ENCODE data around the gene STK32B.
A peak's percentile ranks its signal among the peaks of the same experiment; 100 is the strongest.
"Not testable (repeated sequence)": the region's sequence is repeated elsewhere in the genome, so short reads cannot be mapped to it uniquely, and the experiment has no call there.

The STK32B gene

DNA sequence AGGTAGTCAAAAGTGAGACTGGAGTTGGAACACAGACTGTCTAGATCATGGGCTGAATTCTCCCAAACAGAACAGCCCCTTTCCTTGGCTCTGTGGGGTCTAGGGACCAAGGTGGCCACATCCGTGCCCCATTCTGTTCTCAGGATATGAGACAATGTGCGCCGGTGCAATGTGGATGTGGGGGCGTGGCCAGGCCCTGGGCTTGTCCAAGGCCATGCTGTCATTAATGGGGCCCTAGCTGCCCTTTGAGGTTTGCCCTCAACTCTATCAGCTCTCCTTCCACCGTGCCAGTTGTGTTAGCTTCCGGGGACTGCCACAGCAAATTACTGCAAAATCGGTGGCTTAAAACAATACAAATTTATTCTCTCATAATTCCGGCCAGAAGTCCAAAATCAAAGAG is 344.5 kb downstream of the STK32B start:
- no peak for DNase-seq (ENCODE audit: low spot score)

DNA sequence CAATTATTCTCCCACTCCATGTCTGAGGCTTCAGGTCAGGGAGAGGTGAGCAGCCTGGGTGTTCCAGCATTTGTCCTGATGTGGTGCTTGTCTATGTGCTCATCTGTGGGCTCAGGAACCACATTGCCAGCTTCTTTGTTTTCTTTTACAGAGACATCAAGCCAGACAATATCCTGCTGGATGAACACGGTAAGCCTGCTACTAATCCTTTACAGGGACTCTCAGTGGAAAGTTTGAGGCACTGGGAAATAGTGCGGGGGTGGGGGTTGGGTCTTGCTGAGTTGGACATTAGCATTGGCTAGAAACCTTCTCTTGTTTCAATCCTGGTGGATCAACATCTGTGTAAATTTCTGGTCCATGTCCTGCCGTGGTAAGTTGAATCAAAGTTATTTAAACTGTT is 346.8 kb downstream of the STK32B start:
- no peak for DNase-seq (ENCODE audit: low spot score)

DNA sequence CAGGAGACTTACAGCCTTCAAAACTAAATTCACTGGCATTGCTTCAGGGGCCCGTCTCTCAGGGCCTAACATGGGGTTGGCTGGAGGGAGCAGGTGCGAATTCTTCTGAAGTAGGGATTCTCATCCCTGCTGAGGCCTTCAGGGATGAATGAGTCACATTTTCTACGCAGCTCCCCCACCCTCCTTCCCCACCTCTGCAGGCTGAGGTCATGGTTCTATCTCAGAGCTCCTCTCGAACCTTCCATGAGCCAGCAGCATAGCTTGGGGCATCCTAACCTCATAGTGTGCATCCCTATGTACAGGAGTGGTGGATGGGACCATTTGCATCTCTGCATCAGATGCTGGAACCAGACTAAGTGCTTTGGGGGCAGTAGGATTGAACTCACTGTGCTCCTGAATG is 347.8 kb downstream of the STK32B start:
- no peak for DNase-seq (ENCODE audit: low spot score)

DNA sequence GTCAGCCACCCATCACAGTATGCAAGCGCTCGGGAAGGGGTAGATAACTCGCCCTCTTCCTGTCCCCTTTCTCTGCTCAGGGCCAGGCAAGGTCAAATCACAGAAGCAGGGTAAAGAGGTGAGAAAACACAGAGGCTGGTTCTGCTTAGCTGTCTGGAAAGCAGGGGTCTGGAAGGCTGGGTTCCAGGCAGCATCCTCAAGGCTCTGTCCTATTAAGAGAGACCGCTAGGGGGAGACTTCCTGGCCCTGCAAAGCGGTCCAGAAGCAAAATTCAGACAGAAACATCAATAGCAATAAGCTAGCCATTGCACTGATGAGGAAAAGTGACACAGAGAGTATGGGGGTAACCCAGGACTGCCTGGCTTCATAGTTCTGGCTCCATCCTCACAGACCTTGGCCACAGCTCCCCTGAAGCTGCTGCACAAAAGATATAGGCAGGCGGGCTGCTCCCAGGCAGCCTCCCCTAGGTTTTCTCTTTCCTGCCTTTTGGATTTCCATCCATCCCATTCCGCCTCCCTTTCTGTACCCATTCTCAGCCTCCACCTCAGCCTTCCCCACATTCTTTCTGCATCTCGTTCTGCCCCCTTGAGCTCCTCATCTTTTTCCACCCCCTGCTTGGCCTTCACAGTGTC is 348.6 kb downstream of the STK32B start:
- DNase-seq (ENCODE audit: low spot score) = peak; percentile 53

DNA sequence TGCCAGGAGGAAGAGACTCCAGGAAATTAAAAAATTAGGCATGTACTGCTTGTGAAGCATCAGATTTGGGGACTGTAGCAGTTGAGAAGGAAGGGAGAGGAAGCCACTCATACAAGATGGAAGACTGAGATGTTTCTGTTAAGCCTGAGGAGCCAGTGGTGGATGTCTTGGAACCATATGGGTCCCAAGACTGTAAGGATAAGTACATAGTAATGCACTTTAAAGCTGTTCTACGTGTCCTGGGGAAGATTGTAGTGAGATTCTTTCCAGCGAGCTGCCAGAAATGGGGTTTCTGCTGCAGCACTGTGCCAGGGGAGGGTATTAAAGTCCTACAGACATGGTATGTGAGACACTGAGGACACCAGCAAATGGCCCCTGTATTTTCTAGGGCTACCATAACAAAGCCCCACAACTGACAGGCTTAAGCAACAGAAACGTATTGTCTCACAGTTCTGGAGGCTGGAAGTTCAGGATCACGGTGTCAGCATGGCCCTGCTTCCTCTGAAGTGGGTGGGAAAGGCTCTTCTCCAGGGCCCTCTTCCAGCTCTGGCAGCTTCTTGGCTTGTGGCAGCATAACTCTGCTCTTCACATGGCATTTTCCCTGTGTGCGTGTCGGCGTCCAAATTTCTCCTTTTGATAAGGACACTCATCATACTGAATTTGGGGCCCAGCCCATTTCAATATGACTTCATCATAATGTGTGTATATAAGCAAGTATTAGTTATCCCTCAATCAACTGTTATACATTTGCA is 352.6 kb downstream of the STK32B start:
- no peak for DNase-seq (ENCODE audit: low spot score)

DNA sequence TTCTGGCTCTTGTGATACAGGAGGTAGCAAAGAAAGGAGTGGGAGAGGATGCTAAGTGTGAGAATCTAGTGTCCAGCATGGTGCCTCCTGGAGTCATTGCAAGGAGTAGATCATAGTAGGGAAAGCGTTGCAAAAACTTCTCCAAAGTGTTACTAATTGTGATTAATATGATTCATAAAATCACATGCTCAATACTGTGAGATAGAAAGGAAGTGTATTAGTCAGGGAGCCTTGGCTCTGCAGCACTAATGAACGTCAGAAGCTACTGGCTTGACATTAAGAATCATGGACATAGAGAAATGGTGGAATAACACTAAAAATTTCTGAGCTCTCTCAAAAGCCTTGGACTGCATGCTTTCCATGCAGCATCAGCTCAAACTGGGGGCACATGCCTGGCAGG is 358.0 kb downstream of the STK32B start:
- DNase-seq (ENCODE audit: low spot score) = no peak

DNA sequence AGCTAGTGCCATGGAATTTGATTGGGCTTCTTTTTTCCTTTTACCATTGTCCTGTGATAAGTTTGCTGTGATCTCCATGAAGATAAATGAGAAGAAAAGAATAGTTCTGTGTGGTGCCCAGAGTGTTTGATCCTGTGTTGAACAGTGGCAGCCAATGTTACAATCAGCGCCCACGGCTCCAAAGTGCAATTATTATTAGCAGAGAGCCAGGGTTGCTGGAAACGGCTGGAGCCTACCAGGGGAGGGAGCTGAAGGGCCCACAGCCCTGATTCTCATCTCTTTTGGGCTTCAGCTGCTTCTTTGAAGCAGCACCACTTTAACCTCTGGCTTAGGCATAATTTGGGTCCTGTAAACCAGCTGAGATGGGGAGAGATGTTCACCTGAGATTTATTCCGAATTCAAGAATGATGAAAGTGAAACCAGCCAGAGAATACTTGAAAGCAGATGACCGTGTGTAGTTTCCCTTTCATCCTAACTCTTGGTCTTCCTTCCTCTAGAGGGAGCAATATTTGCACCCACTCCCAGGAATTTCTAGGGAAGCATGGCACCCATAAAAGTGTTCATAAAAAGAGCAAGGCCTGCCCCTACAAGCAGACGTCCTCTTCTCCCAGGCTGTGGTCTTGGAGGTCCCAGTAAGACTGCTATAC is 358.8 kb downstream of the STK32B start:
- no peak for DNase-seq (ENCODE audit: low spot score)

DNA sequence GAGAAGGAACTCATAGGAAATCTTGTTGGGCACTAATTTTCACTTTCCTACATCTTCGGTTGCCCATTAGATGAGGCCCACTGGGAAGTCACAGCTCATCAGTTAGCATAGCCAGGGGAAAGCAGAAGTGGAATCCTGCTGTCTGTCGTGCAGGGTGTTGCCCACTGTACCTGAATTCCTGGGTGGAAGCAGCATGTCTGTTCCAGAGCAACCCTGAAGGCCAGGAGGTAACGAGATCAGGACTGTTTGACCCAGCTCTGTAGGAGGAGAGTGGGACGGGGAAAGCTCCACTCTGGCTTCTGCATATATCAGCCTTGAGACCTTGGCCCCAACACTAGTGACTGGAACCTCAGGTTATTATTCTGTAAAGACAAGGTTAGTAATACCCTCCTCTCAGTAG is 361.0 kb downstream of the STK32B start:
- no peak for DNase-seq (ENCODE audit: low spot score)

DNA sequence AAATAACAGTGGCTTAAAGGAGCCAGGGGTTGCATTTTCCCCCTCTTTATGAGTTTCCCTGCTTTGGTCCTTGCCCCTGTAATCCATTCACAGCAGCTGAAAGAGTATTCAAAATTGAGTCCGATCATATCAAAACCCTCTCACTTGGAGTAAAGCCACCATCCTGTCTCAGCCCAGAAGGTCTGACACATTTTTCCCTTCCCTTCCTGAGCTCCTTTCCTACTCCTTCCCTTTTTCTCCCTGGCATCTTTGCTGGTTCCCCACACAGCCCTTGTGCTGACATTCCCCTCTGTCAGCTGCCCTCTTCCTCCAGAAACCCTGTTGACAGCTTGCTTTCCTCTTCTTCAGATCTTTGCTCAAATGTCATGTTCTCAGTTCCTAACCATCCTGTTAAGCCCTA is 361.5 kb downstream of the STK32B start:
- DNase-seq (ENCODE audit: low spot score) = no peak

DNA sequence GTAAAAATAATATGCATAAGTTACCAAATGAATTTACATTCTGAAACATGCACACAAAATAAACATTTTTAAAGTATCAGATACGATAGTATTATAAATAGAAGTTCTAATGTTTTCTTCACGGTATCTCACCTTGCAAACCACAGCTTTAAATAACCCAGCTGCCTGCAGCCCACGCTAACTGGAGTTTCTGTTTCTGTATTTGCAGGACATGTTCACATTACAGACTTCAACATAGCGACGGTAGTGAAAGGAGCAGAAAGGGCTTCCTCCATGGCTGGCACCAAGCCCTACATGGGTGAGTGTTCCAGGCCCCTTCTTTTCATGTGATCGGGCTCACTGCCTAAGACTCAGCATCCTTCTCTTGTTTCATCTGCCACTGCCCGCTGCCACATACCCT is 365.4 kb downstream of the STK32B start:
- DNase-seq (ENCODE audit: low spot score) = peak; percentile 8

DNA sequence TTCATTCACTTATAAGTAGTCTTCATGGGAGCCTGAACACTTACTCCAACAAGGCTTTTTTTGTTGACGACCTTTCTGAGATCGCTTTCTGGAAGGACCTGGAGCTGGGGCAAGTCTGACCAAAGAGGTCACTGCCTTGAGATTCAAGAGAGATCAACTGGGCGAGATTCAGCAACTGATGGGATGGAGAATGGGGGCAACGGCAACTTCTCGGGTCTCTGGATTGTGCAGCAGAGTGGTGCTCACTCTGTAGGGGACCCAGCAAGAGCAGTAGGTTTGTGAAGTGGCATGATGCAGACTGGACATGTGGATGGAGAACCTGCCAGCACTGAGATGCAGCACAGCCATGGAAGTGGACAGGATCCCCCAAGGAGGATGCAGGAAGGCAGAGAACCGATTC is 369.0 kb downstream of the STK32B start:
- no peak for DNase-seq (ENCODE audit: low spot score)

DNA sequence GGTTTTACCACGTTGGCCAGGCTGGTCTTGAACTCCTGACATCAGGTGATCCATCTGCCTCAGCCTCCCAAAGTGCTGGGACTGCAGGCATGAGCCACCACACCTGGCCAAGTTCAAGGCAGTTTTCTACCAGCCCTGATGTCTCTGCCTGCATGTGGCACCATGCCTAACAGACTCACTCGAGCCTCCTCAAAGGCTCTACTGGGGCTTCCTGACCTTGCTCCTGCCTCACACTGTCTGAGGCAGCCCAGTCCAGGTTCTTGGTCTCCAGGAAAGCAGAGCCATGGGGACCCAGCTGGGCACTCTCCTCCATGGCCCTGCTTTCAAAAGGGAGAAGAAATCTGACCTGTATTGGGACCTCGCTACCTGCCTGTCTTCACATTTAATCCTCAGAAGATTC is 370.1 kb downstream of the STK32B start:
- DNase-seq (ENCODE audit: low spot score) = no peak

DNA sequence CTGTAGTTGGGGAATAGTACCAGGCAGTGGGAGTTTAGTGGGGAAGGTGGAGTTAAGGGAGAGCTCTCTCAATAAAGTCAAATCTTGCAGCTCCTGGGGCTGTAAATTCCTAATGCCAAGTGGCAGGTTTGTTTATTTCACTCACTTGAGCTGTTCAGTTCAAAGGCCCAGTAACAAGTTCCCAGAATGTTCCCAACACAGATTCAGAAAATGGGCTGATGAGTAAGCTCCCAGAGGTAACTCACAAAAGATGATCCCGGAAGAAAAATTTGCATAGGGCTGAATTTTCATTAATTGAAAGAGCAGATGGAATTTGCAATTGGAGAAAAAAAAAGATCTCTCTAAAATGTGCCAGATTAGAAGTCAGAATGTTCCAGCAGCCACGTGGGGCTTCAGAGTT is 370.9 kb downstream of the STK32B start:
- DNase-seq (ENCODE audit: low spot score) = no peak

DNA sequence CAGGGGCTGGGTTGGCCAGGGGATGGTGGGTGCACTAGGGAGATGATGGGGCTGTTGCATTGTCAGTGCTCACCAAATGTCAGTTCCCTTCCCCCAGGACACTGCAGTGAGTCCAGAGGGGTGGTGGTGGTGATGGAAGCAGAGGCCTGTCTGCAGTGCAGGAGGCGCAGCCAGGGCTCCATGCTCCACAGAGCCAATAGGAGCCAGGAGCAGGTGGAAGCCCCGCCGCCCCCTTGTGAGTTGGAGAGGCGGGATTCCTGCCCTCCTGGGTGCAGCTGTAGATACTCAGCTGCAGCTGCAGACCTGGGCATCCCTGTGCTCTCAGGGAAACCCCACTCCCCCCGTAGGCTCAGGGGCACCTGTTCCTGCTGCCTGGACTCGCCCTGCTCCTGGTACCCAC is 372.4 kb downstream of the STK32B start:
- no peak for DNase-seq (ENCODE audit: low spot score)

DNA sequence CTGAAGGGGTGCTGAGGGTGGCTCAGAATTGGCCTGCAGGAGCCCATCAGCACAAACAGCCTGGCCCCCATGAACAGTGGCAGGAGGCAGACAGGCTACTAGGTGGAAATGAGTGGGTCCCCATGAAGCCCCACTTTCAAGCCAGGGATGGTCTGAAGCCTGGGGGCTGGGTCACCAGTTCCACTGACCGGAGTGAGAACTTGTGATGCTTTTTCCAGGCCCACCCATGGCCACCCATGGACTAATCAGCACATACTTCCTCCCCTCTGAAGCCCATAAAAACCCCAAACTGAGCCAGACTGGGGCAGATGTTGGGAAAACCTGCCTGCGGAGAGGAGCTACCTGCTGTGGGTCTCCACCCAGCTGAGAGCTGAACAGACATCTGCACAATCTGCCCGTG is 372.9 kb downstream of the STK32B start:
- DNase-seq (ENCODE audit: low spot score) = no peak

DNA sequence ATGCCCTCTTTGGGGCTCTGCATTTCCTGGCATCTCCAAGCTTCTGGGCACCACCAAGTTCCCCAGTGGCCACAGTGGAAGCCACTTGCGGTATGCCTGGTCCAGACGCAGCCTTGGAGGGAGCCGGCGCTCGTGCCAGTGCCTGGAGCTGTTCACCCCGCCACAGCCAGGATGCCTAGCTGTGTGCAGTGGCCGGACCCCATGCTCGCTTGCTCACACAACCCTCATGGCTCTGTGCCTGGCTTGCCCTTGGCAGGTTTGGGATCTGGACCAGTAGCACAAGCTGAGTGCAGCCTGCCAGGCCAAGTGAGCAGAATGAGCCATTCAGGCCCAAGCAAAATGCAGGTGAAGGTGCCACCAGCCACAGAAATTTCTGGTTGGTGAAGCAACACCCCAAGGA is 373.6 kb downstream of the STK32B start:
- no peak for DNase-seq (ENCODE audit: low spot score)

DNA sequence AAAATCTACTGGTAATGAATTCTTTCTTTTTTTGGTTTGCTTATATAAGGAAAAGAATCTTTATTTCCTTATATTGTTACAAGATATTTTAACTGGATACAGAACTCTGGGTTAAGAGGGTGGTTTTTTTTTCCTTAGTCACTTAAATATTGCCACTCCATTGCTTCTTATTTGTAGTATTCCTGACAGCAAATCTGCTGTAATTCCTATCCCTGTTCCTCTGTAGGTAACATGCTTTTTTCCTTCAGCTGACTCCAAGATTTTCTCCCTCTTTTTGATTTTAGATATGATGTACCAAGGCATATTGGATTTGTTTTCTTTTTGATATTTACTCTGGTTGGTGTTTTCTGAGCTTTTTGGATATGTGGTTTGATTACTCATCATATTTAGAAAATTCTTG is 378.5 kb downstream of the STK32B start:
- DNase-seq (ENCODE audit: low spot score) = no peak

DNA sequence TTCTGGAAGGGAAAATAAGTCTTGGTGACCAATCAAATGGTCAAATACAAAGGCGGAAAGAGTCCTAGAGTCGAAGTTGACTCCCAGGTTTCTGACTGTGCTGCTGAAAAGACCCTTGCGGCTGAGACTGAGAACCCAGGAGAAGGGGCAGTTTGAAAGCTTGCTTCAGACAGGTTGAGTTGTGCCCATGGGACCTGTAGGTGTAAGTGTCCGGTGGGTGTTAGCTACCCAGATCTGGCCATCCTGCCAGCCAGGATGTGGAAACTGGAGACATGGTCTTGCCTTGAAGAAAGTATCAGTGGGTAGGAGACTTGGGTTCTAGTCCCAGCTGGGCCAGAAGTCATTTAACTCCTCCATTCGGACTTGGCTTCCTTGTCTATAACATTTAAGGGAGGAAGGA is 381.9 kb downstream of the STK32B start:
- no peak for DNase-seq (ENCODE audit: low spot score)

DNA sequence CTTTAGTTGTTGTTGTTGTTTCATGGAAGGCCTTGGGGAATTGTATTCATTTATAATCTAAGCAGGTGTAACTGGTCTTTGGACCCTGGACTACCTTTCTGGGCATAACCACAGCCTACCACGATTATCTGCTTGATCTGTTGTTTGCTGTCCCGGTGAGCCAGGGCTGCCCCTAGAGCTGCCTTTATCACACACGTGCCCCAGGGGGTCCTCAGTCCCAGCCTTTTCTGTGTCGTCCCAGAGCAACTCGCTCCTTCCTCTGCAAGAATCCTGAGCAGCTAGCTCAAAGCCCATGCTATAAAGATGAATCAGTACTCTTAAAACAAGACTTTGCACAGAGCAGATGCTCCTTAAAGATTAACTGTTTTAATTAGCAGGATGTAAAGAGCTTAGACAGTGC is 383.9 kb downstream of the STK32B start:
- no peak for DNase-seq (ENCODE audit: low spot score)

DNA sequence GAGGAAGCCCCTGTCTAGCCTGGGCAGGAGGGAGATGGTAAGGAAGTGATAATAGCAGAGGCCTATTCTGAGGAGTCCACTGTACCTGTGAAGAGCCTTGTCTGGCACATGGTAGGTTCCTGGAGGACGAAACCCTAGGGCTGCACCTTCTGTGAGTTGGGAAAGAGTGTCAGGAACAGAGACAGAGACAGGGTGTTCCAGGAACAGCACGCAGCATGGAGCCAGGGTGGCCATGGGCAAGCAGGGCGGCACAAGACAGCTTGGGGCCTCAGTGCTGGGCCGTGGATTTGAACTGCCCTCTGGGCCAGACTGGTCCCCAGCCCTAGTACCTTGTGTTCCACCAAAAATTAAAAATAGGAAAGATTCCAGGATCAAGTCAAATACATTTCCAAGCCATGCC is 384.5 kb downstream of the STK32B start:
- no peak for DNase-seq (ENCODE audit: low spot score)

DNA sequence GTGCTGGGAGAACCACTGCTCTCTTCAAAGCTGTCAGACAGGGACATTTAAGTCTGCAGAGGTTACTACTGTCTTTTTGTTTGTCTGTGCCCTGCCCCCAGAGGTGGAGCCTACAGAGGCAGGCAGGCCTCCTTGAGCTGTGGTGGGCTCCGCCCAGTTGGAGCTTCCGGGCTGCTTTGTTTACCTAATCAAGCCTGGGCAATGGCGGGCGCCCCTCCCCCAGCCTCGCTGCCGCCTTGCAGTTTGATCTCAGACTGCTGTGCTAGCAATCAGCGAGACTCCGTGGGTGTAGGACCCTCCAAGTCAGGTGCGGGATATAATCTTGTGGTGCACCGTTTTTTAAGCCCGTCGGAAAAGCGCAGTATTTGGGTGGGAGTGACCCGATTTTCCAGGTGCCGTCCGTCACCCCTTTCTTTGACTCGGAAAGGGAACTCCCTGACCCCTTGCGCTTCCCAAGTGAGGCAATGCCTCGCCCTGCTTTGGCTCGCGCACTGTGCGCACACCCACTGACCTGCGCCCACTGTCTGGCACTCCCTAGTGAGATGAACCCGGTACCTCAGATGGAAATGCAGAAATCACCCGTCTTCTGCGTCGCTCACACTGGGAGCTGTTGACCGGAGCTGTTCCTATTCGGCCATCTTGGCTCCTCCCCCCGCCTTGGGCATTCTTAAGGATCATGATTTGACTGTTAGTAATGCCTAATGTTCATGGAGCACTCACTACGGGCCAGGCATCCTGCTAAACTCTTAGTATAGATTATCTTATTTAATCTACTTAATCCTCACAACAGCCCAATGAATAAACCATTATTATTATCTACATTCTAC is 392.9 kb downstream of the STK32B start:
- DNase-seq (ENCODE audit: low spot score) = not testable (repeated sequence)

DNA sequence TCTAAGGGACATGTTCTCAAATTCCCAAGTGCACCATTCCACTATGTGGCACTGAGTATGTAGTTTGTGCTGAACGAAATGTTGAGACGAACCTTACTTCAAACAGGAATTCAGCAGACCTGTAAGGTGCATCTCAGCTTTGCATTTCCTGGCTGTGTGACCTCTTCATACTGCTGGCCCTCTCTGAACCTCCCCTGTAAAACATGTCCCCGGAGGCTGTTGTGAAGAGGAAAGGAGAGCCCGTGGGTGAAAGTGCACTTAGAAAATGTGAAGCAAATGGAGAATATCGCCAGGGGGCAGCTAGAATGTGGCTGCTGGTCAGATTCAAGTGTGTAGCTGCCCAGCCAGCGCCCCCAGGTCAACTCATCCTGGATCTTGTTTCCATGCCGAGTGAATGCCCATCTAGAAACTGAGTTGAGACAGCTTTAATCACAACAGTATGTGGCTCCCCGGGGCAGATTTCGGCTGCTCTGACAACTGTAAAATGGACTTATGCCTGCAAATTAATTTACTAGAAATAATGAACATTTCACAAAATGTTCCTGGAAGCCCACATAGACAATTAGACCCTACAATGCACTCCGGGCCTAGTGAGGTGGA is 393.7 kb downstream of the STK32B start:
- no peak for DNase-seq (ENCODE audit: low spot score)

All from germinal center (tissue), 1 donor.